Effector memory CD4-positive, alpha-beta T cell (primary cell): ENCODE measurements around the gene IGFALS.

ENCODE experiments used
- DNase-seq, 3 donors: peaks; one replicate each; pipeline ENCODE4 v3.0.0-alpha.2; 2020
- H3K27ac ChIP-seq: 2 replicates; pipeline ENCODE4 v1.7.0; 2013; ENCODE audit warnings: mild to moderate bottlenecking, low read length, moderate library complexity; ENCODE audit not compliant: insufficient read depth, poor library complexity, severe bottlenecking
- H3K27me3 ChIP-seq: replicated peaks from 2 replicates; pipeline ENCODE4 v1.7.0; 2013; ENCODE audit warnings: mild to moderate bottlenecking, low read length; ENCODE audit not compliant: insufficient read depth, control insufficient read depth, poor library complexity, severe bottlenecking
- H3K36me3 ChIP-seq: 2 replicates; pipeline ENCODE4 v1.7.0; 2013; ENCODE audit warnings: mild to moderate bottlenecking, low read length, moderate library complexity; ENCODE audit not compliant: control insufficient read depth, insufficient read depth
- H3K4me1 ChIP-seq: 2 replicates; pipeline ENCODE4 v1.7.0; 2013; ENCODE audit warnings: low read length, mild to moderate bottlenecking; ENCODE audit not compliant: control insufficient read depth, insufficient read depth, poor library complexity, severe bottlenecking
- H3K4me3 ChIP-seq: 2 replicates; pipeline ENCODE4 v1.7.0; 2013; ENCODE audit warnings: low read length, low read depth, mild to moderate bottlenecking; ENCODE audit not compliant: insufficient read depth, poor library complexity, severe bottlenecking
- H3K9me3 ChIP-seq: 2 replicates; pipeline ENCODE4 v1.7.0; 2013; ENCODE audit warnings: mild to moderate bottlenecking, low read length, moderate library complexity; ENCODE audit not compliant: control insufficient read depth

IGFALS gene

DNA sequence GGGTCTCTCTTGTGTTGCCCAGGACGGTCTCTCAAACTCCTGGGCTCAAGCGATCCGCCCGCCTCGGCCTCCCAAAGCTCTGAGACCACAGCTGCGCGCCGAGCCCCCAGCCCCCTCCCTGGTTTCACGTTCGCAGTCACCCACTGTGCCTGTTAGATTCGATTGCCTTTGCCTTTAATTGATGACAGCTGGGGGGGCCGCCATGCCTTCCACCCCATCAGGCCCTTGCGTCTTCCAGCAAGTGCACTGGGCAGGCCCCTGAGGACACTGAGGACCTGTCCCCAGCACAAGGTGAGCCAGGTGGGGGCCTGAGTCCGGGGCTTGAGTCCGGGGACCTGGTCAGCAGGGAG lies 3.3 kb downstream of the IGFALS start:
- H3K4me3 ChIP-seq = no peak overlapping the region
- H3K27ac ChIP-seq = no peak overlapping the region
- no peaks in the 10 kb centered on the region for H3K9me3 ChIP-seq
- H3K4me1 ChIP-seq = no peaks in the 10 kb centered on the region
- peaks cover 39% of the 10 kb centered on the region for H3K36me3 ChIP-seq
- H3K27me3 ChIP-seq = no peaks in the 10 kb centered on the region
- DNase-seq = no peak

DNA sequence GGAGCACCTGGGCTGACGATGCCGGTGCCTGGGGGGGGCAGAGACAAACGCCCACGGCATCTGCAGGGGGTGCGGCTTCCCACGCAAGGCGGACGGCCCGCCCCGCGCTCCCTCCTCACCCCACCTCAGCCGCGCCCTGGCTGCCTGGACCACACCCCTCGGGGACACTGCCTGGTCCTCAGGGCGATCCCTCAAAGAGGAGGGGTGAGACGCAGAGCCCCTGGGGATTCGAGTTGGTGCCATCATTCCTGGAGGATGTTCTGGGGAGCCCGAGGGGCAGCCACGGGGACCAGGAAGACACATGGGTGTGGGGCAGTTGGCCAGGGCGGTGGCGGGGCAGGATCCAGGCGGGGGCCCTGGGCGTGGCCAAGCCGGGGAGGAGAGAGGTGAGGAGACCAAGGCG lies 3.9 kb downstream of the IGFALS start:
- Histone ChIP-seq H3K36me3 (peaks cover 39% of the 10 kb centered on the region), H3K4me3 (no peak overlapping the region), H3K9me3 (no peaks in the 10 kb centered on the region), H3K27me3 (no peaks in the 10 kb centered on the region), H3K4me1 (no peaks in the 10 kb centered on the region), H3K27ac (no peak overlapping the region)
- no peak for DNase-seq

DNA sequence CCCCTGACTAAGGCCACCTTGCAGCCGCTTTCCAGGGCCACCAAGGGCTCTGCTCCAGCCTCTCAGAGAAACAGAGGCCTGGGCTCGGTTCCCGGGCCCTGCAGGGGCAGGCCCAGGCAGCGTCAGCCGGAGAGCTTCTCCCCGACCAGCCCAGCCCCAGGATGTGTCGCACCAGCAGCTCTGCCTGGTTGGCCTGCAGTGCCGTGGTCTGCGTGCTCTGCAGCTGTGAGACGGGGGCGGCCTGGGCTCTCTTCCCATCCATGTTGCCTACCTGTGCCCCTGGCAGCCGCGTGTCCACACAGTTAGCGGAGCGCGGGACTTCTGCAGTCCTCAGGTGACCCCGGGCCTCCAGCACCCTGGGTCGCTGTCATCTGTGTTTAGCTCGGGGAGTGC lies 4.8 kb downstream of the IGFALS start:
- no peak overlapping the region for H3K4me3 ChIP-seq
- H3K27me3 ChIP-seq = no peaks in the 10 kb centered on the region
- no peaks in the 10 kb centered on the region for H3K4me1 ChIP-seq
- H3K36me3 ChIP-seq = peaks cover 39% of the 10 kb centered on the region
- no peak overlapping the region for H3K27ac ChIP-seq
- no peak for DNase-seq
- no peaks in the 10 kb centered on the region for H3K9me3 ChIP-seq

DNA sequence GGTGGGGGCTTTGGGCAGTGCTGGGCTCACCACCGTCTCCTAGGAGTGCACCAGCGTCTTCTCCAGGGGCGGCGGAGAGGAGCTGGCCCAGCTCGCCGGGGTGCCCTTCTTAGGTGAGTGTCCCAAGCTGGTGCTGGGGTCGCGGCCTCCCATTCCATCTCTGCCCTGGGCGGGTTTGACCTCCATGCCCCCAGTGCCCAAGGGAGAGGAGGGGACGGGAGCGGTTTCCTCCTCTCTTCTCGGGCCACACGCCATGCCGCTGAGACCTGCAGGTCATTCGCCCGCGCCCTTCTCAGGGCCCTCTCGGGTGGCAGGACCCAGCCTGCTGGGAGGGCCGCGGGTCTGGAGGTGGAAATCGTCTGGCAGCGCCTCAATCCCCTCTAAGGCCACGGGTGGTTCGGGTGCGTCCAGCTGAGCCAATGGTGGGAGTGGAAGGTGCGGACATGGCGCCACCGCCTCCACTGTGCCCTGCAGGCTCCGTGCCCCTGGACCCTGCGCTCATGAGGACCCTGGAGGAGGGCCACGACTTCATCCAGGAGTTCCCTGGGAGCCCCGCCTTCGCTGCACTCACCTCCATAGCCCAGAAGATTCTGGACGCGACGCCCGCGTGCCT lies 5.3 kb downstream of the IGFALS start:
- no peak overlapping the region for H3K4me3 ChIP-seq
- peaks cover 39% of the 10 kb centered on the region for H3K36me3 ChIP-seq
- no peak for DNase-seq
- H3K4me1 ChIP-seq = no peaks in the 10 kb centered on the region
- H3K27me3 ChIP-seq = no peaks in the 10 kb centered on the region
- no peak overlapping the region for H3K27ac ChIP-seq
- H3K9me3 ChIP-seq = no peaks in the 10 kb centered on the region

DNA sequence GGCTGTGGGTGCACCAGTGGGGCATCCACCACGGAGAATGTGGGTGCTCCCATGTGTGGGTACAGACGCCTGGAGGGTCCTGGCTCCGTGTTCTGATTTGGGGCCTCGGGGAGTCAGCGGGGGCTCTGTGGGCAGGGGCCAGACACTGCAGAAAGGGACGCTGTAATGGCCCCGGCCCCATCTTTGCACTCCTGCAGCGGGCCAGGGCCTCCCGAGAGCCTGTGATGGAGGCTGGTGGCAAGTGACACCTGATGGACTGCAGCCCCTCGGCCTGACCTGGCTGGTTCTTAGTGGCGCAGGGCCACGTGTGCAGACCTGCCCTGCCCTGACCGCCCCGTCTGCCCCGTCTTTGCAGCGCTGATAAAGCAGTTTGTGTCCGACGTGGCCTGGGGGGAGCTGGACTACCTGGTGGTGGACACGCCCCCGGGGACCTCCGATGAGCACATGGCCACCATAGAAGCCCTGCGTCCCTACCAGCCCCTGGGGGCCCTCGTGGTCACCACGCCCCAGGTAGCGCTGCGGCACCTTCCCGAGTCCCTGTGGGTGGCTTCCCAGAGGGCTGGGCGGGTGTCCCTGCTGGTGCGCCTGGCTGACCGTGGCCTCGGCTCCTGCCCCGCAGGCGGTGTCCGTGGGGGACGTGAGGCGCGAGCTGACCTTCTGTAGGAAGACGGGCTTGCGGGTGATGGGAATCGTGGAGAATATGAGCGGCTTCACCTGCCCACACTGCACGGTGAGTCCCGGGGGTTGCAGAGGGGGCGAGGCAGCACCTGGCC lies 6.0 kb downstream of the IGFALS start:
- Histone ChIP-seq H3K4me3 (no peak overlapping the region), H3K27ac (no peak overlapping the region), H3K36me3 (peaks cover 39% of the 10 kb centered on the region), H3K4me1 (no peaks in the 10 kb centered on the region), H3K27me3 (no peaks in the 10 kb centered on the region), H3K9me3 (no peaks in the 10 kb centered on the region)
- DNase-seq = no peak

DNA sequence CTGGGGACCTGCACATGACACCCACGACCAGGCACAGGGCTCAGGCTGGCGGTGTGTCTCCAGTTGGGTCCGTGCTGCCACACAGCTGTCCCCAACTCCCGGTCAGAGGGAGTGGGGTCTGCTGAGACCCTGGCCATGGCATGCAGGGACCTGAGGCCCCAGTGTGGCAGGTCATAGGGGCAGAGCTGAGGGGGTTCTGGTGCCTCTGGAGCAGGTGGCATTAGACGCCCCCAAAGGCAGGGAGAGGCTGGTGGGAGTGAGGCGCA lies 6.5 kb downstream of the IGFALS start:
- Histone ChIP-seq H3K9me3 (no peaks in the 10 kb centered on the region), H3K27ac (no peak overlapping the region), H3K4me1 (peaks cover under 1% of the 10 kb centered on the region), H3K36me3 (peaks cover 37% of the 10 kb centered on the region), H3K4me3 (no peak overlapping the region), H3K27me3 (no peaks in the 10 kb centered on the region)
- no peak for DNase-seq

DNA sequence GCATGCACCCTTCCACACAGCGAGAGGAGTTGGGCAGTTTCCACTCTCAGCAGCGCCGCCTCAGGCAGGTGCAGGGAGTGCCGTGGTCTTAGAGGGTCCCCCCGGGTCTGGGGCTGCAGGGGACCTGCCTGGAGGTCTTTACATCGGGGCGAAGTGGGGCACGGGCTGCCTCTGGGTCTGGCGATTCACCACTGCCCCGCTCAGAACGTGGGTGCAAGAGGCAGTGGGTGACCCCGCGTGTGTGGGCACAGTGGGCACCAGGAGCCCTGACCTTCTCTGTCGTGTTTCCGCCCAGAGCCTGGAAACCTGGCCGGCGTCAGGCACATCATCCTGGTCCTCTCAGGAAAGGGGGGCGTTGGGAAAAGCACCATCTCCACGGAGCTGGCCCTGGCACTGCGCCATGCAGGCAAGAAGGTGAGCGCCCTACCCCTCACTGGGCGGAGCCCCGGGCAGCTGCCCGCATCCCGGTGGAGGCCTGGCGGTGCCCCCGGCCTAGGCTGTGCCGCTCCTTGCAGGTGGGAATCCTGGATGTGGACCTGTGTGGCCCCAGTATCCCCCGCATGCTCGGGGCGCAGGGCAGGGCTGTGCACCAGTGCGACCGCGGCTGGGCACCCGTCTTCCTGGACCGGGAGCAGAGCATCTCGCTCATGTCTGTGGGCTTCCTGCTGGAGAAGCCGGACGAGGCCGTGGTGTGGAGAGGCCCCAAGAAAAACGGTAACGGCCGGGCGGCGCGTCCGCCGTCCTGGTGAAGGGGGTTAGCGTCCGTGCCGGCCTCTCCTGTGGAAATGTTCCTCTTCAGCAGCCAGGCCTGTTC lies 7.1 kb downstream of the IGFALS start:
- no peak overlapping the region for H3K4me3 ChIP-seq
- no peak for DNase-seq
- H3K4me1 ChIP-seq = peaks cover 6% of the 10 kb centered on the region
- H3K9me3 ChIP-seq = no peaks in the 10 kb centered on the region
- H3K27ac ChIP-seq = no peak overlapping the region
- H3K36me3 ChIP-seq = peaks cover 34% of the 10 kb centered on the region
- H3K27me3 ChIP-seq = no peaks in the 10 kb centered on the region

DNA sequence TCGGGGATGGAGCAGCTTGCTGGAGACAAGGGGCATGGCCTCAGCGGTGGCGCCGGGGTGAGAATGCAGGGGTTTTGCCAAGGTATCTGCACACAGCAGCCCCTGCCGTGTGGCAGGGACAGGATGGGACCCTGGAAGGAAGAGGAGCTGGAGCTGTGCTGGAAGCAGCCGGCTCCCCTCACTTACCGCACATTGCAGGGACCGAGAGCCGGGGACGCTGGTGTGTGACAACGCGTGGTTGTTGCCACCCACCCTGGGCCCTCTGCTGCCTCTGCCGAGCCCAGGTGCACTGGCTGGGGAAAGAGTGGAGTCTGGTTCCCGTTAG lies 7.7 kb downstream of the IGFALS start:
- Histone ChIP-seq H3K27me3 (no peaks in the 10 kb centered on the region), H3K9me3 (no peaks in the 10 kb centered on the region), H3K4me1 (peaks cover 9% of the 10 kb centered on the region), H3K4me3 (no peak overlapping the region), H3K27ac (no peak overlapping the region), H3K36me3 (peaks cover 32% of the 10 kb centered on the region)
- no peak for DNase-seq

DNA sequence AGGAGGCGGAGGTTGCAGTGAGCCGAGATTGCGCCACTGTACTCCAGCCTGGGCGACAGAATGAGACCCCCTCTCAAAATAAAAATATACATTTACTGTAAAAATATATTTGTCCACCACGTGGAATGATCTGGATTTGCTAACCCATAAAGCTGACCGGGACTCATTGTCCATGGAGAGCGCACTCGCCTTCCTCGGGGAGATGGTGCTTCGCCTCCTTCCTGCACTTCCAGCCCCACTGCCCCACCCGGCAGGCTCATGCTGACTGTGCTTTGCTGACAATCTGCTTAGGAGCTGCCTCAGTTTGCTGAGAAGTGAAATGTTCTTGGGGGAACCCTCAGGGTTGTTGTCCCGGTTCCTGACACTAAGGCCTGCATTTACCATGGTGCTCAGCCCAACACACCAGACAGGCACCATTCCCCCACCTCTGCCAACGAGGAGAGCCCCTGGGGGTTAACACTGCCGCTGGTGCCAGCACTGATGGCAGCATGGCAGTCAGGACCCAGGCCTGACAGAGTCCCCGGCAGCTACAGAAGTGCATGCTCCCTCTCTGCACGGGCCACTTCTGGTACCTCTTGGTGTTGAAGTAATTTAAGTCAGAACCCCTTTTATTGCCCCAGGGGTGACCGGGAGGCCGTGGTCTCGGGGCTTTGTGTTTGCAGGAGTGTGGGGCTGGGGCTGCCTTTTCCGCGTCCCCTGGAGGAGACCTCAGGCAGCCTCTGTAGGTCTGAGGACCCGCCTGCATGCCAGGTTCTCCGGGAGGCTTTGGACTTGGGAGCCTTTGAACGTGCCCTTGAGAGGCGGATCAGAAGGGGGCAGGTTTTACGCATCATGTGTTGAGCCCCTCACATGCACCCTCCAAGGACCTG lies 8.3 kb downstream of the IGFALS start:
- no peaks in the 10 kb centered on the region for H3K27me3 ChIP-seq
- no peaks in the 10 kb centered on the region for H3K9me3 ChIP-seq
- H3K4me1 ChIP-seq = peaks cover 9% of the 10 kb centered on the region
- H3K4me3 ChIP-seq = no peak overlapping the region
- DNase-seq = no peak
- H3K36me3 ChIP-seq = peaks cover 32% of the 10 kb centered on the region
- no peak overlapping the region for H3K27ac ChIP-seq
